ENCODE results near the gene DGLUCY. TPM values are rescaled to one million over a fixed set of nuclear protein-coding genes. Genes with fewer than 3 reads are reported as not detected.
A peak's percentile ranks its signal among the peaks of the same experiment; 100 is the strongest.

The DGLUCY gene
- total and polyA plus RNA-seq, 4 donors = 29.0 to 74.3 (median 52.1) TPM

DNA sequence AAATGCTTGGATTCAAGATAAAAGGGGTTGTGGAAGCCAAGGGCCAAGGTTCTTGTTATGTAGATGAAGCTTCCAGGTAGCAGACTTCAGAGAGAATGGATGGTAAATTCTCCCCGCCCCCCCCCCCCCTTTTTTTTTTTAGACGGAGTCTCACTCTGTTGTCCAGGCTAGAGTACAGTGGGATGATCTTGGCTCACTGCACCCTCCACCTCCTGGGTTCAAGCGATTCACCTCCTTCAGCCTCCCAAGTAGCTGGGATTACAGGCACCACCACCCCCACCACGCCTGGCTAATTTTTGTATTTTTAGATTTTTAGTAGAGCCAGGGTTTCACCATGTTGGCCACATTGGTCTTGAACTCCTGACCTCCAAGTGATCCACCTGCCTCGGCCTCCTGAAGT, 4.1 kb downstream of the DGLUCY start:
- TF ChIP-seq, protein P1, sequence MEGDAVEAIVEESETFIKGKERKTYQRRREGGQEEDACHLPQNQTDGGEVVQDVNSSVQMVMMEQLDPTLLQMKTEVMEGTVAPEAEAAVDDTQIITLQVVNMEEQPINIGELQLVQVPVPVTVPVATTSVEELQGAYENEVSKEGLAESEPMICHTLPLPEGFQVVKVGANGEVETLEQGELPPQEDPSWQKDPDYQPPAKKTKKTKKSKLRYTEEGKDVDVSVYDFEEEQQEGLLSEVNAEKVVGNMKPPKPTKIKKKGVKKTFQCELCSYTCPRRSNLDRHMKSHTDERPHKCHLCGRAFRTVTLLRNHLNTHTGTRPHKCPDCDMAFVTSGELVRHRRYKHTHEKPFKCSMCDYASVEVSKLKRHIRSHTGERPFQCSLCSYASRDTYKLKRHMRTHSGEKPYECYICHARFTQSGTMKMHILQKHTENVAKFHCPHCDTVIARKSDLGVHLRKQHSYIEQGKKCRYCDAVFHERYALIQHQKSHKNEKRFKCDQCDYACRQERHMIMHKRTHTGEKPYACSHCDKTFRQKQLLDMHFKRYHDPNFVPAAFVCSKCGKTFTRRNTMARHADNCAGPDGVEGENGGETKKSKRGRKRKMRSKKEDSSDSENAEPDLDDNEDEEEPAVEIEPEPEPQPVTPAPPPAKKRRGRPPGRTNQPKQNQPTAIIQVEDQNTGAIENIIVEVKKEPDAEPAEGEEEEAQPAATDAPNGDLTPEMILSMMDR (IDR thresholded peaks at IDR 0.05; ENCODE audit: control extremely low read depth, extremely low read depth) = no peak
- Histone ChIP-seq H3K27ac (ENCODE audit: low read depth in 1 of 2, low read length in 1 of 2) (peak overlapping the region in 1 of 2 donors; percentile 92), H3K36me3 (ENCODE audit: control insufficient read depth in 4 of 4, insufficient read depth in 4 of 4, low read length in 4 of 4) (peaks cover 0 to 7% (median 1%) of the 10 kb centered on the region in 4 donors), H3K4me1 (ENCODE audit: control insufficient read depth in 5 of 5, insufficient read depth in 5 of 5, low read length in 5 of 5) (peaks cover 9 to 24% (median 12%) of the 10 kb centered on the region in 5 donors), H3K9me3 (ENCODE audit: control insufficient read depth in 4 of 4, insufficient read depth in 3 of 4, low read length in 3 of 4) (no peaks in the 10 kb centered on the region), H3K9ac (ENCODE audit: insufficient read depth in 1 of 2, low read length in 2 of 2) (no peak overlapping the region), H3K4me3 (no peak overlapping the region), H3K27me3 (ENCODE audit: control insufficient read depth in 3 of 3, insufficient read depth in 3 of 3, low read length in 2 of 3) (no peaks in the 10 kb centered on the region)
- 95 to 98% methylated on average over 4 to 5 of the region's 5 CpGs for WGBS, 2 donors
- ATAC-seq (ENCODE audit: insufficient read depth, low FRiP score) (no peak), DNase-seq (no peak)

DNA sequence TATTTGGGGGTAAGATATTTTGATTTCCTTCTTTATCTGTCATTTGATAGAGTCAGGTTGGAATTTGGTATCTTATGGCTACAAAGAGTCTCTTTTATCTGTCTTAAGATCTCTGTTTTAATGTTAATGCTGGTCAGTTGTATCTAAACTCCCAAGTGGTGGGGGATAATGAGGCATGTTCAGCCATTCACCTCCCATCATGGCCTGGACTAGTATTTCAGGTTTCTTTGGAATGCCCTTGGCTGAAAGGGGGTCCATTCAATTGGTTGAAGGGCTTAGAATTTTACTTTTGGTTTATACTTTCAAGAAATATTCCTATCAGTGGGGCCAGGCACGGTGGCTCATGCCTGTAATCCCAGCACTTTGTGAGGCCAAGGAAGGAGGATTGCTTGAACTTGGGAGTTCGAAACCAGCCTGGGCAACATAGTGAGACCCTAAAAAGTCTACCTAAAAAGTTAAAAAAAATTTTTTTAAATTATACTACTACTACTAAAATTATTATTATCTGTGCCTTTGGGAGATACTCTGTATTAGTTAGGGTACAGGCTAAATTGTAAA, 4.7 kb downstream of the DGLUCY start:
- H3K9me3 ChIP-seq (ENCODE audit: control insufficient read depth in 4 of 4, insufficient read depth in 3 of 4, low read length in 3 of 4) = no peaks in the 10 kb centered on the region

DNA sequence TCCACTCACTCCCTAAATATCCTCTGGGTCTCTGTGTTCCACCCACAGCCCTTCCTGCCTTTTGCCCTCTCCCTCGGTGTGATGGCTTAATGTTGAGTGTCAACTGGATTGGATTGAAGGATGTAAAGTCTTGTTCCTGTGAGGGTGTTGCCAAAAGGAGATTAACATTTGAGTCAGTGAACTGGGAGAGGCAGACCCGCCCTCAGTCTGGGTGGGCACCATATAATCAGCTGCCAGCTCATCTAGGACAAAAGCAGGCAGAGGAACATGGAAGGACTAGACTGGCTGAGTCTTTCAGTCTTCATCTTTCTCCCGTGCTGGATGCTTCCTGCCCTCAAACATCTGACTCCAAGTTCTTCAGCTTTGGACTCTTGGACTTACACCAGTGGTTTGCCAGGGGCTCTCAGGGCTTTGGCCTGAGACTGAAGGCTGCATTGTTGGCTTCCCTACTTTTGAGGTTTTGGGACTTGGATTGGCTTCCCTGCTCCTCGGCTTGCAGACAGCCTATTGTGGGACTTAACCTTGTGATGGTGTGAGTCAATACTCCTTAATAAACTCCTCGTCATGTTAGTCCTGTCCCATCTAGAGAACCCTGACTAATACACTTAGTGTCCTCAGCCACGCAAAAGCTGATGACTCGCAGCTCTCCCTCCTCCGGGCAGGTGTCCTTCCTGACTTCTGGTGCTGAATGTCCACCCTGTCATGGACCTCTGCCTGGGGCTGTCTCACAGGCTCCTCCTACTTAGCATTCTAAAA, 5.9 kb downstream of the DGLUCY start:
- no peak overlapping the region for H3K4me3 ChIP-seq
- no peak overlapping the region for H3K9ac ChIP-seq (ENCODE audit: insufficient read depth in 1 of 2, low read length in 2 of 2)
- H3K9me3 ChIP-seq (ENCODE audit: control insufficient read depth in 4 of 4, insufficient read depth in 3 of 4, low read length in 3 of 4) = no peaks in the 10 kb centered on the region
- peak overlapping the region in 1 of 2 donors; percentile 95 for H3K27ac ChIP-seq (ENCODE audit: low read depth in 1 of 2, low read length in 1 of 2)
- ATAC-seq (ENCODE audit: insufficient read depth, low FRiP score) (no peak), DNase-seq (no peak)
- no peaks in the 10 kb centered on the region for H3K27me3 ChIP-seq (ENCODE audit: control insufficient read depth in 3 of 3, insufficient read depth in 3 of 3, low read length in 2 of 3)
- TF ChIP-seq, protein P1 (IDR thresholded peaks at IDR 0.05; ENCODE audit: control extremely low read depth, extremely low read depth) = no peak
- peaks cover 4 to 17% (median 9%) of the 10 kb centered on the region in 5 donors for H3K4me1 ChIP-seq (ENCODE audit: control insufficient read depth in 5 of 5, insufficient read depth in 5 of 5, low read length in 5 of 5)
- 71 to 90% methylated on average over 8 of the region's 8 CpGs for WGBS, 2 donors
- peaks cover 0 to 7% (median 1%) of the 10 kb centered on the region in 4 donors for H3K36me3 ChIP-seq (ENCODE audit: control insufficient read depth in 4 of 4, insufficient read depth in 4 of 4, low read length in 4 of 4)

More for the DNA sequence above, 4.7 kb downstream of the DGLUCY start:
- H3K36me3 ChIP-seq (ENCODE audit: control insufficient read depth in 4 of 4, insufficient read depth in 4 of 4, low read length in 4 of 4) = peaks cover 0 to 7% (median 1%) of the 10 kb centered on the region in 4 donors
- no peak overlapping the region for H3K4me3 ChIP-seq
- 89 to 97% methylated on average over 2 of the region's 2 CpGs for WGBS, 2 donors
- peak overlapping the region in 1 of 2 donors; percentile 55 for H3K27ac ChIP-seq (ENCODE audit: low read depth in 1 of 2, low read length in 1 of 2)
- no peak for ATAC-seq (ENCODE audit: insufficient read depth, low FRiP score)
- TF ChIP-seq, protein P1 (IDR thresholded peaks at IDR 0.05; ENCODE audit: control extremely low read depth, extremely low read depth) = no peak
- peak in 1 of 3 donors; percentile 48 for DNase-seq
- H3K4me1 ChIP-seq (ENCODE audit: control insufficient read depth in 5 of 5, insufficient read depth in 5 of 5, low read length in 5 of 5) = peaks cover 4 to 20% (median 9%) of the 10 kb centered on the region in 5 donors
- no peaks in the 10 kb centered on the region for H3K27me3 ChIP-seq (ENCODE audit: control insufficient read depth in 3 of 3, insufficient read depth in 3 of 3, low read length in 2 of 3)
- no peak overlapping the region for H3K9ac ChIP-seq (ENCODE audit: insufficient read depth in 1 of 2, low read length in 2 of 2)

All from lung (tissue), 12 donors.